ENCODE measurements around the gene SNX19.

Gene SNX19

GRCh38 chr11:130840679-130841078 is 75.6 kb downstream of the SNX19 start:
- no peaks in the 10 kb centered on the region for H3K27me3 ChIP-seq (ENCODE audit: insufficient read depth, low read length)
- H3K4me1 ChIP-seq (ENCODE audit: insufficient read depth, low read length, severe bottlenecking), result no peaks in the 10 kb centered on the region
- TF ChIP-seq CTCF (IDR thresholded peaks at IDR 0.05; ENCODE audit: low read length) (no peak), EZH2 (IDR thresholded peaks at IDR 0.05; ENCODE audit: borderline replicate concordance, low read length) (no peak)
- H3K36me3 ChIP-seq (ENCODE audit: insufficient read depth, low read length), result no peaks in the 10 kb centered on the region
- no peak overlapping the region for H3K27ac ChIP-seq (ENCODE audit: low read depth, low read length, poor library complexity, severe bottlenecking)
- no peak overlapping the region for H2AFZ ChIP-seq (ENCODE audit: low read length)
- no peak overlapping the region for H3K9ac ChIP-seq (ENCODE audit: low read length)
- no peaks in the 10 kb centered on the region for H3K9me2 ChIP-seq (ENCODE audit: low read depth, low read length)
- no peak overlapping the region for H3K4me3 ChIP-seq (ENCODE audit: low read depth, low read length, poor library complexity, severe bottlenecking)
- no peaks in the 10 kb centered on the region for H4K20me1 ChIP-seq (ENCODE audit: insufficient read depth, low read length)
- H3K79me2 ChIP-seq (ENCODE audit: insufficient read depth, low read length), result no peaks in the 10 kb centered on the region
- H3K4me2 ChIP-seq (ENCODE audit: low read length), result no peak overlapping the region
- H3K9me3 ChIP-seq (ENCODE audit: low read length), result no peaks in the 10 kb centered on the region
- H3F3A ChIP-seq (ENCODE audit: insufficient read depth, low read length), result no peaks in the 10 kb centered on the region

- Histone ChIP-seq H4K20me1 (ENCODE audit: insufficient read depth, low read length) (no peaks in the 10 kb centered on the region), H3K9ac (ENCODE audit: low read length) (no peak overlapping the region), H3K9me2 (ENCODE audit: low read depth, low read length) (no peaks in the 10 kb centered on the region), H3K36me3 (ENCODE audit: insufficient read depth, low read length) (no peaks in the 10 kb centered on the region), H3K4me2 (ENCODE audit: low read length) (no peak overlapping the region), H3K4me1 (ENCODE audit: insufficient read depth, low read length, severe bottlenecking) (no peaks in the 10 kb centered on the region), H3K27me3 (ENCODE audit: insufficient read depth, low read length) (no peaks in the 10 kb centered on the region), H3K27ac (ENCODE audit: low read depth, low read length, poor library complexity, severe bottlenecking) (no peak overlapping the region), H3K9me3 (ENCODE audit: low read length) (no peaks in the 10 kb centered on the region), H3K4me3 (ENCODE audit: low read depth, low read length, poor library complexity, severe bottlenecking) (no peak overlapping the region), H3K79me2 (ENCODE audit: insufficient read depth, low read length) (no peaks in the 10 kb centered on the region), H3F3A (ENCODE audit: insufficient read depth, low read length) (no peaks in the 10 kb centered on the region), H2AFZ (ENCODE audit: low read length) (no peak overlapping the region)
- no peak for TF ChIP-seq EZH2 (IDR thresholded peaks at IDR 0.05; ENCODE audit: borderline replicate concordance, low read length)
- TF ChIP-seq CTCF (IDR thresholded peaks at IDR 0.05; ENCODE audit: low read length), result no peak
Observed at GRCh38 chr11:130839981-130840666, 76.2 kb downstream of the SNX19 start.

- H3F3A ChIP-seq (ENCODE audit: insufficient read depth, low read length), result no peaks in the 10 kb centered on the region
- no peak overlapping the region for H3K9ac ChIP-seq (ENCODE audit: low read length)
- no peak overlapping the region for H3K4me3 ChIP-seq (ENCODE audit: low read depth, low read length, poor library complexity, severe bottlenecking)
- H3K36me3 ChIP-seq (ENCODE audit: insufficient read depth, low read length), result no peaks in the 10 kb centered on the region
- H3K79me2 ChIP-seq (ENCODE audit: insufficient read depth, low read length), result no peaks in the 10 kb centered on the region
- no peaks in the 10 kb centered on the region for H3K9me3 ChIP-seq (ENCODE audit: low read length)
- no peak overlapping the region for H2AFZ ChIP-seq (ENCODE audit: low read length)
- no peaks in the 10 kb centered on the region for H3K9me2 ChIP-seq (ENCODE audit: low read depth, low read length)
- H3K4me2 ChIP-seq (ENCODE audit: low read length), result no peak overlapping the region
- TF ChIP-seq EZH2 (IDR thresholded peaks at IDR 0.05; ENCODE audit: borderline replicate concordance, low read length) (no peak), CTCF (IDR thresholded peaks at IDR 0.05; ENCODE audit: low read length) (no peak)
- no peaks in the 10 kb centered on the region for H4K20me1 ChIP-seq (ENCODE audit: insufficient read depth, low read length)
- no peaks in the 10 kb centered on the region for H3K27me3 ChIP-seq (ENCODE audit: insufficient read depth, low read length)
- H3K27ac ChIP-seq (ENCODE audit: low read depth, low read length, poor library complexity, severe bottlenecking), result no peak overlapping the region
- H3K4me1 ChIP-seq (ENCODE audit: insufficient read depth, low read length, severe bottlenecking), result no peaks in the 10 kb centered on the region
Observed at GRCh38 chr11:130837194-130837593, 79.1 kb downstream of the SNX19 start.

Data from OCI-LY1 (cell line).